Retinal pigment epithelial cell (primary cell): ENCODE results near the gene USP35.
"Not testable (repeated sequence)": the region's sequence is repeated elsewhere in the genome, so short reads cannot be mapped to it uniquely, and the experiment has no call there.

Source experiments
- DNase-seq: peaks from one replicate; pipeline ENCODE4 v3.0.0-alpha.2; 2010; ENCODE audit warnings: low read depth
- H3K4me3 ChIP-seq: 2 replicates; pipeline ENCODE4 v1.5.1; 2011; ENCODE audit warnings: mild to moderate bottlenecking, low read length, control low read depth, moderate library complexity
- CTCF ChIP-seq: conservative IDR thresholded peaks from 2 replicates; pipeline ENCODE4 v1.5.1; 2011; ENCODE audit warnings: low read depth, low read length, control low read depth, inconsistent platforms

USP35 gene

GRCh38 chr11:78170413-78170812 is 18.3 kb upstream of the USP35 start:
- no peak overlapping the region for H3K4me3 ChIP-seq
- no peak for DNase-seq
- TF ChIP-seq CTCF, result no peak

- no peak for DNase-seq
- no peak overlapping the region for H3K4me3 ChIP-seq
- no peak for TF ChIP-seq CTCF
These were observed 17.7 kb upstream of the USP35 start for GRCh38 chr11:78170874-78171549.

GRCh38 chr11:78171951-78172350 is 16.8 kb upstream of the USP35 start:
- no peak overlapping the region for H3K4me3 ChIP-seq
- no peak for TF ChIP-seq CTCF
- DNase-seq, result no peak

- H3K4me3 ChIP-seq, DNase-seq: not testable (repeated sequence)
These were observed 12.9 kb upstream of the USP35 start for GRCh38 chr11:78175862-78176261.

- no peak for TF ChIP-seq CTCF
- no peak overlapping the region for H3K4me3 ChIP-seq
- no peak for DNase-seq
These were observed 12.0 kb upstream of the USP35 start for GRCh38 chr11:78176605-78177141.

- DNase-seq, result no peak
- no peak overlapping the region for H3K4me3 ChIP-seq
- TF ChIP-seq CTCF, result no peak
These were observed 11.5 kb upstream of the USP35 start for GRCh38 chr11:78177216-78177615.

- no peak overlapping the region for H3K4me3 ChIP-seq
- no peak for DNase-seq
- TF ChIP-seq CTCF, result no peak
These were observed 9.2 kb upstream of the USP35 start for GRCh38 chr11:78179459-78180071.
